MM.1S (cell line): ENCODE measurements around the gene SSX2.
"Not testable (repeated sequence)": the region's sequence is repeated elsewhere in the genome, so short reads cannot be mapped to it uniquely, and the experiment has no call there.

Experiments
- DNase-seq: peaks from one replicate; pipeline ENCODE4 v3.0.0-alpha.2; 2015
- H2AFZ ChIP-seq: fragments of 300-600 bp; sonication (generic); 2 replicates; pipeline ENCODE4 v1.6.0; 2016; ENCODE audit warnings: antibody characterized with exemption, low read length
- H3F3A ChIP-seq: fragments of 300-600 bp; sonication (generic); 2 replicates; pipeline ENCODE4 v1.6.1; 2016; ENCODE audit warnings: mild to moderate bottlenecking, antibody characterized with exemption, low read length, moderate library complexity, mixed read lengths; ENCODE audit not compliant: insufficient read depth
- H3K27ac ChIP-seq: fragments of 300-600 bp; sonication (generic); 2 replicates; pipeline ENCODE4 v1.5.1; 2016; ENCODE audit warnings: mild to moderate bottlenecking, low read length
- H3K27me3 ChIP-seq: fragments of 300-600 bp; sonication (generic); replicated peaks from 2 replicates; pipeline ENCODE4 v1.6.0; 2016; ENCODE audit warnings: low read length; ENCODE audit not compliant: insufficient read depth
- H3K36me3 ChIP-seq: fragments of 300-600 bp; sonication (generic); replicated peaks from 2 replicates; pipeline ENCODE4 v1.6.1; 2016; ENCODE audit warnings: mild to moderate bottlenecking, low read length, mixed read lengths; ENCODE audit not compliant: insufficient read depth
- H3K4me1 ChIP-seq: fragments of 300-600 bp; sonication (generic); 2 replicates; pipeline ENCODE4 v1.6.1; 2016; ENCODE audit warnings: low read length, mixed read lengths
- H3K4me2 ChIP-seq: fragments of 300-600 bp; sonication (generic); 2 replicates; pipeline ENCODE4 v1.6.0; 2016; ENCODE audit warnings: low read depth, low read length
- H3K4me3 ChIP-seq: fragments of 300-600 bp; sonication (generic); 2 replicates; pipeline ENCODE4 v1.5.1; 2016; ENCODE audit warnings: low read length, mixed read lengths
- H3K79me2 ChIP-seq: fragments of 300-600 bp; sonication (generic); 2 replicates; pipeline ENCODE4 v1.6.1; 2016; ENCODE audit warnings: mixed run types, low read length, mixed read lengths
- H3K9ac ChIP-seq: fragments of 300-600 bp; sonication (generic); 2 replicates; pipeline ENCODE4 v1.6.1; 2016; ENCODE audit warnings: low read length, mixed read lengths
- H3K9me2 ChIP-seq: fragments of 300-600 bp; sonication (generic); replicated peaks from 2 replicates; pipeline ENCODE4 v1.6.1; 2016; ENCODE audit warnings: mild to moderate bottlenecking, low read length, mixed read lengths; ENCODE audit not compliant: insufficient read depth
- H3K9me3 ChIP-seq: fragments of 300-600 bp; sonication (generic); replicated peaks from 2 replicates; pipeline ENCODE4 v1.6.1; 2016; ENCODE audit warnings: mild to moderate bottlenecking, low read length, mixed read lengths; ENCODE audit not compliant: insufficient read depth
- H4K20me1 ChIP-seq: fragments of 300-600 bp; sonication (generic); 2 replicates; pipeline ENCODE4 v1.6.1; 2016; ENCODE audit warnings: mild to moderate bottlenecking, low read length, moderate library complexity, mixed read lengths; ENCODE audit not compliant: insufficient read depth

Gene SSX2

GRCh38 chrX:52707078-52707477 lies at the start of gene SSX2:
Gene SSX2 (minus strand): TSS chrX:52707178. CDS start chrX:52705749, 1,429 bp downstream.
- H3K9ac ChIP-seq, H3K27me3 ChIP-seq, H2AFZ ChIP-seq, DNase-seq, H3K27ac ChIP-seq, H3K4me1 ChIP-seq, H3K4me3 ChIP-seq, H3K36me3 ChIP-seq, H4K20me1 ChIP-seq, H3K4me2 ChIP-seq, H3K9me2 ChIP-seq, H3K79me2 ChIP-seq, H3K9me3 ChIP-seq, H3F3A ChIP-seq: not testable (repeated sequence)

- not testable (repeated sequence) for H3K36me3 ChIP-seq, H3K9me3 ChIP-seq
Observed at GRCh38 chrX:52750952-52751351, 44.0 kb upstream of the SSX2 start, which contains the start of gene SSX2B. Gene SSX2B (plus strand): TSS chrX:52751252. CDS start chrX:52752681, 1,429 bp downstream.

GRCh38 chrX:52692034-52692433 lies 14.9 kb downstream of the SSX2 start:
- not testable (repeated sequence) for H3K9me2 ChIP-seq, H3K4me3 ChIP-seq, H3K9ac ChIP-seq, H3K27me3 ChIP-seq, H3K9me3 ChIP-seq, H3F3A ChIP-seq, H4K20me1 ChIP-seq, H2AFZ ChIP-seq, H3K4me2 ChIP-seq, H3K4me1 ChIP-seq, H3K36me3 ChIP-seq, DNase-seq, H3K79me2 ChIP-seq, H3K27ac ChIP-seq

More at GRCh38 chrX:52750952-52751351, 44.0 kb upstream of the SSX2 start, which contains the start of gene SSX2B:
- H4K20me1 ChIP-seq, H3F3A ChIP-seq, H2AFZ ChIP-seq, H3K27me3 ChIP-seq, H3K4me2 ChIP-seq, H3K4me1 ChIP-seq, H3K9me2 ChIP-seq, H3K9ac ChIP-seq, H3K79me2 ChIP-seq, H3K4me3 ChIP-seq, H3K27ac ChIP-seq, DNase-seq: not testable (repeated sequence)

DNA sequence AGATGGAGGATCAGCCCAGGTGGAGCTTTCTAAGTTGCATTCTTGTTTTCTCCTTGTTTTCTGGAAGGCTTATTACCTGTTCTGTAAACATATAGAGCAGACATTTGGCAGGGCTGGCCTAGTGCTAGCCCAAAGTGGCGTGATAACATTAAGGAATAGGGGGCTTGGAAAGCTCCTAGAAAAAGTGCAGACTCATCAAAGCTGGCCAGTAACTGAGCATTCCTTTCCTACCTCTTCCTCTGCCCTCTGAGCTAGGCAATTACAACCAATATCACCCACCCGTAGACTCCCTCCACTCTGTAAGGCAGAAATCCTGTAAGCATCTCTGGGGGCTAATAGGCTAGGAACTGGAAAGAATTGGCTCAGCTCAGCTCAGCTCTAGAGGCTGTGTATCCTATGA lies 44.8 kb downstream of the SSX2 start:
- not testable (repeated sequence) for H3K27me3 ChIP-seq, H3F3A ChIP-seq, H3K9me3 ChIP-seq, H3K4me2 ChIP-seq, H2AFZ ChIP-seq, H3K9ac ChIP-seq, H3K79me2 ChIP-seq, H4K20me1 ChIP-seq, H3K36me3 ChIP-seq, H3K4me3 ChIP-seq, H3K27ac ChIP-seq, H3K4me1 ChIP-seq, H3K9me2 ChIP-seq, DNase-seq

DNA sequence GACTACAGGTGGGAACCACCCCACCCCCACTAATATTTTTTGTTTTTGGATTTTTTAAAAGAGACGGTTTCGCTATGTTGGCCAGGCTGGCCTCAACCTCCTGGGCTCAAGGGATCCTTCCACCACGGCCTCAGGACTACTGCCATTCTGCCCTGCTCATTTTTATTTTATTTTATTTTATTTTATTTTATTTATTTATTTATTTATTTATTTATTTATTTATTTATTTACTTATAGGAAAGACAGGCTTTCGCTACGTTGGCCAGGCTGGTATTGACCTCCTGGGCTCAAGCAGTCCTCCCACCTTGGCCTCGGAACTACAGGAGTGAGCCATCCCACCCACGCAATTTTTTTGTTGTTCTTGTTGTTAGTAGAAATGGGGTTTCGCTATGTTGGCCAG lies 51.5 kb downstream of the SSX2 start:
- not testable (repeated sequence) for H3K9ac ChIP-seq, H3K27ac ChIP-seq, H3F3A ChIP-seq, H4K20me1 ChIP-seq, H3K79me2 ChIP-seq, H3K9me2 ChIP-seq, H3K4me3 ChIP-seq, H3K27me3 ChIP-seq, H3K36me3 ChIP-seq, DNase-seq, H3K9me3 ChIP-seq, H3K4me2 ChIP-seq, H2AFZ ChIP-seq, H3K4me1 ChIP-seq

DNA sequence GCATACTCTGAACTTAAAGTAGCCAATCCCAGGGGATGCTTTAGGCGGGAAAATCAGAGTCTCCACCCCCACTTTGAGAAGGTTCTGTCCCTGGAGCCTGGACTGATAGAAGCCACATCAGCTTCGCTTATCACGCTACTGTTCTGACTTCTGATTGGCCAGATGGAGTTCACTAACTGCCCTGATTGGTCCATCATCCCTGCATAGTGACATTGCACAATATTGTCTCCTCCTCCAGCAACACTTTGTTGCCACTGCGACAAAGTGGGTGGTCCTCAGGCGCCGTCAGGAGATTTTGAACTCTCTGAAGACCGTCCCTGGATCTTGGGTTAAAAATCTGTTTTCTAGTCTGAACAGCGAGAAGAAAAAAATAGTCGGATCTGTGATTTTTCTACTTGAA lies 52.2 kb downstream of the SSX2 start, which contains the start of gene SSX7:
Gene SSX7 (minus strand): TSS at position 101 of the 400 bp plus-strand sequence. CDS start 1,428 bp downstream, outside the sequence.
- H3K27ac ChIP-seq, H3K4me3 ChIP-seq, H3K9ac ChIP-seq, DNase-seq, H4K20me1 ChIP-seq, H3K27me3 ChIP-seq, H3F3A ChIP-seq, H3K36me3 ChIP-seq, H3K79me2 ChIP-seq, H3K9me2 ChIP-seq, H3K4me2 ChIP-seq, H3K4me1 ChIP-seq, H2AFZ ChIP-seq, H3K9me3 ChIP-seq: not testable (repeated sequence)

DNA sequence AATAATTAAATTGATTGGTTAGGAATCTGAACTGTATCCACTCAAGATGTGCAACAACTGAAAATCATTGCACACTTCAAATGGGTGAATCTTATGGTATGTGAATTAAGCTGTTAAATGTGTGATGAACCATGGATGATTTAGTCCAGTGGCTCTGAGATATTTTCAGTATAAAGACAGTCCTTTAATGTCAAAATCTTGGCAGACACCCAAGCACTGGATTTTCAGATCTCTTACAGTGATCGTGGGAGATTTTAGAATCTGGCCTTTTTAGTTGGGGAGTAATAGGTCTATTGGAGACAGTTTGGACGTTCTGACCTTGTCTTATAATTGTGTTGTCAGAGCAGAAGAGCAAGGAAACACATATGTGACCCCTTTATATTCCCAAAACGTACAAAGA lies 56.3 kb downstream of the SSX2 start:
- H3K4me2 ChIP-seq, result not testable (repeated sequence)

DNA sequence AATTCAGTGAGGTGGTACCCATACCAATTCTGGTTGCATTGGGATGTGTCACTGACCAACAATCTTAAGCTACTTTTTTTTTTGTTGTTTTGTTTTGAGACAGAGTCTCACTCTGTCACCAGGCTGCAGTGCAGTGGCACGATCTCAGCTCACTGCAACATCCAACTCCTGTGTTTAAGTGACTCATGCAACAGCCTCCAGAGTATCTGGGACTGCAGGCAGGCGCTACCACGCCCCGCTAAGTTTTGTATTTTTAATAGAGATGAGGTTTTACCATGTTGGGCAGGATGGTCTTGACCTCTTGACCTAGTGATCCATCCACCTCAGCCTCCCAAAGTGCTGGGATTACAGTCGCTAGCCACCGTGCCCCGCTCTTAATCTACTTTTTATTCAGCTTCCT lies 58.0 kb downstream of the SSX2 start:
- H3K27me3 ChIP-seq, H2AFZ ChIP-seq, DNase-seq, H3K27ac ChIP-seq, H3F3A ChIP-seq, H3K79me2 ChIP-seq, H3K36me3 ChIP-seq, H3K9ac ChIP-seq, H3K9me3 ChIP-seq, H3K4me3 ChIP-seq, H3K4me1 ChIP-seq, H3K9me2 ChIP-seq, H4K20me1 ChIP-seq, H3K4me2 ChIP-seq: not testable (repeated sequence)

More for the DNA sequence above, 56.3 kb downstream of the SSX2 start:
- H4K20me1 ChIP-seq, H3K9ac ChIP-seq, H3K36me3 ChIP-seq, H3K79me2 ChIP-seq, H3F3A ChIP-seq, H3K27me3 ChIP-seq, H3K4me3 ChIP-seq, H3K27ac ChIP-seq, H3K9me3 ChIP-seq, H2AFZ ChIP-seq, H3K9me2 ChIP-seq, H3K4me1 ChIP-seq, DNase-seq: not testable (repeated sequence)
